Measurements from ENCODE around the gene COL28A1.
"Not testable (repeated sequence)": the region's sequence is repeated elsewhere in the genome, so short reads cannot be mapped to it uniquely, and the experiment has no call there.

COL28A1 gene

GRCh38 chr7:7399707-7400106 is 136.0 kb downstream of the COL28A1 start:
- Histone ChIP-seq H3F3A (ENCODE audit: control insufficient read depth, insufficient read depth) (no peaks in the 10 kb centered on the region), H3K27ac (ENCODE audit: low read depth, low read length) (no peak overlapping the region), H3K4me2 (ENCODE audit: low read length) (no peak overlapping the region), H3K36me3 (ENCODE audit: control insufficient read depth, low read length) (no peaks in the 10 kb centered on the region), H4K20me1 (ENCODE audit: control insufficient read depth, insufficient read depth, low read depth, low read length) (no peaks in the 10 kb centered on the region), H3K27me3 (ENCODE audit: control insufficient read depth, low read length) (no peaks in the 10 kb centered on the region), H3K9me2 (replicated peaks; ENCODE audit: control insufficient read depth, low read length) (no peaks in the 10 kb centered on the region), H3K4me3 (ENCODE audit: low read length) (no peak overlapping the region), H3K79me2 (ENCODE audit: control insufficient read depth, low read length) (no peaks in the 10 kb centered on the region), H3K4me1 (ENCODE audit: control insufficient read depth, low read length) (no peaks in the 10 kb centered on the region), H3K9me3 (ENCODE audit: control insufficient read depth, insufficient read depth, low read length) (no peaks in the 10 kb centered on the region)
- TF ChIP-seq EZH2phosphoT487 (IDR thresholded peaks at IDR 0.05; ENCODE audit: borderline replicate concordance, low read length) (no peak), CTCF (IDR thresholded peaks at IDR 0.05; ENCODE audit: low read depth, low read length, poor library complexity, severe bottlenecking) (no peak)

- H3K9me2 ChIP-seq (replicated peaks; ENCODE audit: control insufficient read depth, low read length), result no peaks in the 10 kb centered on the region
- no peaks in the 10 kb centered on the region for H3K9me3 ChIP-seq (ENCODE audit: control insufficient read depth, insufficient read depth, low read length)
- no peaks in the 10 kb centered on the region for H3K36me3 ChIP-seq (ENCODE audit: control insufficient read depth, low read length)
- TF ChIP-seq EZH2phosphoT487 (IDR thresholded peaks at IDR 0.05; ENCODE audit: borderline replicate concordance, low read length), result no peak
- TF ChIP-seq CTCF (IDR thresholded peaks at IDR 0.05; ENCODE audit: low read depth, low read length, poor library complexity, severe bottlenecking), result no peak
- no peak overlapping the region for H3K4me3 ChIP-seq (ENCODE audit: low read length)
- no peaks in the 10 kb centered on the region for H3K4me1 ChIP-seq (ENCODE audit: control insufficient read depth, low read length)
- no peaks in the 10 kb centered on the region for H4K20me1 ChIP-seq (ENCODE audit: control insufficient read depth, insufficient read depth, low read depth, low read length)
- no peak overlapping the region for H3K27ac ChIP-seq (ENCODE audit: low read depth, low read length)
- no peaks in the 10 kb centered on the region for H3F3A ChIP-seq (ENCODE audit: control insufficient read depth, insufficient read depth)
- no peak overlapping the region for H3K4me2 ChIP-seq (ENCODE audit: low read length)
- H3K27me3 ChIP-seq (ENCODE audit: control insufficient read depth, low read length), result no peaks in the 10 kb centered on the region
- no peaks in the 10 kb centered on the region for H3K79me2 ChIP-seq (ENCODE audit: control insufficient read depth, low read length)
Measured at GRCh38 chr7:7395785-7396184, 139.9 kb downstream of the COL28A1 start.

- H3K36me3 ChIP-seq (ENCODE audit: control insufficient read depth, low read length); H4K20me1 ChIP-seq (ENCODE audit: control insufficient read depth, insufficient read depth, low read depth, low read length); H3K4me1 ChIP-seq (ENCODE audit: control insufficient read depth, low read length); H3K4me2 ChIP-seq (ENCODE audit: low read length); H3K27me3 ChIP-seq (ENCODE audit: control insufficient read depth, low read length); H3K4me3 ChIP-seq (ENCODE audit: low read length); H3K9me2 ChIP-seq (replicated peaks; ENCODE audit: control insufficient read depth, low read length); H3K27ac ChIP-seq (ENCODE audit: low read depth, low read length); H3K79me2 ChIP-seq (ENCODE audit: control insufficient read depth, low read length); H3F3A ChIP-seq (ENCODE audit: control insufficient read depth, insufficient read depth); H3K9me3 ChIP-seq (ENCODE audit: control insufficient read depth, insufficient read depth, low read length): not testable (repeated sequence)
Measured at GRCh38 chr7:7388164-7388563, 147.5 kb downstream of the COL28A1 start.

- Histone ChIP-seq H3K9me2 (replicated peaks; ENCODE audit: control insufficient read depth, low read length) (no peaks in the 10 kb centered on the region), H3K9me3 (ENCODE audit: control insufficient read depth, insufficient read depth, low read length) (no peaks in the 10 kb centered on the region), H4K20me1 (ENCODE audit: control insufficient read depth, insufficient read depth, low read depth, low read length) (no peaks in the 10 kb centered on the region), H3K4me3 (ENCODE audit: low read length) (no peak overlapping the region), H3K27ac (ENCODE audit: low read depth, low read length) (no peak overlapping the region), H3K4me1 (ENCODE audit: control insufficient read depth, low read length) (no peaks in the 10 kb centered on the region), H3K4me2 (ENCODE audit: low read length) (no peak overlapping the region), H3K79me2 (ENCODE audit: control insufficient read depth, low read length) (no peaks in the 10 kb centered on the region), H3K27me3 (ENCODE audit: control insufficient read depth, low read length) (no peaks in the 10 kb centered on the region), H3F3A (ENCODE audit: control insufficient read depth, insufficient read depth) (no peaks in the 10 kb centered on the region), H3K36me3 (ENCODE audit: control insufficient read depth, low read length) (no peaks in the 10 kb centered on the region)
- TF ChIP-seq EZH2phosphoT487 (IDR thresholded peaks at IDR 0.05; ENCODE audit: borderline replicate concordance, low read length) (no peak), CTCF (IDR thresholded peaks at IDR 0.05; ENCODE audit: low read depth, low read length, poor library complexity, severe bottlenecking) (no peak)
Measured at GRCh38 chr7:7385421-7385820, 150.3 kb downstream of the COL28A1 start.

Measured in DOHH2 (cell line).